GM19193 (cell line): ENCODE data around the gene NET1.

Source experiments
- POLR2A ChIP-seq: IDR thresholded peaks from 4 replicates; pipeline ENCODE4 v1.6.1; 2011; ENCODE audit not compliant: insufficient read depth, insufficient read length; ENCODE audit errors: extremely low read depth

The NET1 gene

DNA sequence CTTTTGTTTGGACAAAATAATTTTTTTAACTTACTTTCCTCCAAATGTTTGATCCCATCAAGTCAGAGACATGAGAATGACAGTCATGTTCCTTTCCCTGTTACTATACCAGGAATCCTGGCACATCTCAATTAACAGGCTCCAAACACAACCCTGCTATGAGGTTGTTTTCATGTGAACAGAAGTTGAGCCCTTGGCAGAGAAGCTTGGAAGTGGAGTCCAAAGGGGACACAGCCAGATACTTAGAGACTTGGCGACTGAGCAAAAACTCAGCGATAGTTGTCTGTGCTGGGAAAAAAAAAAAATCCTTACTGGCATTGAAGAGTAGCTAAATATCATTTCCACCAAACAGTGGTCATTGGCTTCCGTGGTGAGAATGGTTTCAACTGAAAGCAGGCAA is 20.6 kb upstream of the NET1 start:
- no peak for TF ChIP-seq POLR2A

DNA sequence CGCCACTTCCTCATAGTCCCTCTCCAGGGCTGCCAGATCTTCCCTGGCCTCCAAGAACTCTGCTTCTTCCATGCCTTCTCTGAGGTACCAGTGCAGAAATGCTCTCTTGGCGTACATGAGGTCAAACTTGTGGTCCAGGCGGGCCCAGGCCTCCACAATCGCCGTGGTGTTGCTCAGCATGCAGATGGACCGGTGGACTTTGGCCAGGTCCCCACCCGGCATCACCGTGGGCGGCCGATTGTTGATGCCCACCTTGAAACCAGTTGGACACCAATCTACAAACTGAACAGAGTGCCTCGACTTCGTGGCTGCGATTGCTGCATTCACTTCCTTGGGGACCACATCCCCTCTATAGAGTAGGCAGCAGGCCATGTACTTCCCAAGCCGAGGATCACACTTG is 18.8 kb upstream of the NET1 start:
- TF ChIP-seq POLR2A, result no peak

DNA sequence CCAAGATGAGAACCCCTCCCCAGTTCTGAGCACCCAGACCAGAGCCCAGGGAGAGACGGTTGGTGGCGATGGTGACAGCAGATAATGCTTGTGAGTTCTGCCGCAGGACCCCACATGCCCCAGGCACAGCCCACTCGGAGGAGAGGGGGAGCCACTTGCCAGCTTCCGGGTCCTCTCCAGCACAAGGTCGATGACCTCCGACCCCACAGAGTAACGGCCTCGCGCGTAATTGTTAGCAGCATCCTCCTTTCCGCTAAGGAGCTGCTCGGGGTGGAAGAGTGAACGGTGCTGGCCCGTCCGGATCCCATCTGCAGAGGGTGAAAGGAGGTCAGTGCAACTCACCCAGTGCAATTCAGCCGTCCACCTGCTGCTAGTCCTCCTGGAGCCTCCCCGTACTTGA is 17.2 kb upstream of the NET1 start:
- no peak for TF ChIP-seq POLR2A

DNA sequence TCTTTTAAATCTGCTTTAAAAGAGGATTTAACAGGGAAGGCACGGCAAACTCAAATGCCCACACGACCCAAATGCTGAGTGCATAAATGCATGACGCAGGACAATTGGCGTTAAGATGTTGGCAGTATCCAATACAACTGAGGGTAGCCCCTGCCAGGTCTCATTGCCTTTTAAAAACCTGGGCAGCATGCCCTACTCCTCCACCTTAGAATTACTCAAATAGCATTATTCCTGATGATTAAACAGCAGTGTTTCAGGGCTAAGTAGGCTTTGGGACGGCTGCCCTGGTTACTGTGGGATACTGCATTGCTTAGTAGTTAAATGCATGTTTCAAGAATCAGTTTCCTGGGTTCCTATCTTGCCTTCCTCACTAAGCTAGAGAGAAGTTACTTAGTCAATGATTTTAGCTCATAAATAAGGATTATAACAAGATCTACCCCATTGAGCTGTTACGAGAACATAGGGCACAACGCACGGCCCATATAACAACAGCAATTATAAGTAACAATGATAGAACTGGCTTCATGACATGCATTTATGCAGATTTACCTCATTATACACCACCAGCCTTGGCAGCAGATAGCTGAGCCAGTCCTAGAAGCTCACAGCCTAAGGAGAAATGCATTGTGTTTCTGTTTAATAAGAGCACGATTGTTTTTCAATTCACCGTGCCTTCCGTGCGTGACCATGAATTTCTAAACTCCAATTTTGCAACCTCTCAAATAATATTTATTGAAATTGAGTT is 15.6 kb upstream of the NET1 start:
- no peak for TF ChIP-seq POLR2A

DNA sequence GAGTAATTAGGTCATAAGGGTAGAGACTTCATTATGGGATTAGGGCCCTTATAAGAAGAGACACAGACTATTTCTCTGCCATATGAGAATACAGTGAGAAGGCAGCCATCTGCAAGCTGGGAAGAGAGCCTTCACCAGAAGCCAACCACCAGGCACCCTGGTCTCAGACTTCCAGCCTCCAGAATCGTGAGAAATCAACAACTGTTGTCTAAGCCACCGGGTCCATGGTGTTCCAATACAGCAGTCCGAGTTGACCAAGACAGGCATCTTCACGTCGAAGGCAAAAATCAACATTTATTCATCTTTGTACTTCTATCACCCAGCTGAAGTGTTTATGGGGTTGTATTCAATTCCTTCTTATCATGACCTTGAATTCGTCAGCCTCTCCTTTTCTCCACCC is 13.0 kb upstream of the NET1 start:
- no peak for TF ChIP-seq POLR2A

DNA sequence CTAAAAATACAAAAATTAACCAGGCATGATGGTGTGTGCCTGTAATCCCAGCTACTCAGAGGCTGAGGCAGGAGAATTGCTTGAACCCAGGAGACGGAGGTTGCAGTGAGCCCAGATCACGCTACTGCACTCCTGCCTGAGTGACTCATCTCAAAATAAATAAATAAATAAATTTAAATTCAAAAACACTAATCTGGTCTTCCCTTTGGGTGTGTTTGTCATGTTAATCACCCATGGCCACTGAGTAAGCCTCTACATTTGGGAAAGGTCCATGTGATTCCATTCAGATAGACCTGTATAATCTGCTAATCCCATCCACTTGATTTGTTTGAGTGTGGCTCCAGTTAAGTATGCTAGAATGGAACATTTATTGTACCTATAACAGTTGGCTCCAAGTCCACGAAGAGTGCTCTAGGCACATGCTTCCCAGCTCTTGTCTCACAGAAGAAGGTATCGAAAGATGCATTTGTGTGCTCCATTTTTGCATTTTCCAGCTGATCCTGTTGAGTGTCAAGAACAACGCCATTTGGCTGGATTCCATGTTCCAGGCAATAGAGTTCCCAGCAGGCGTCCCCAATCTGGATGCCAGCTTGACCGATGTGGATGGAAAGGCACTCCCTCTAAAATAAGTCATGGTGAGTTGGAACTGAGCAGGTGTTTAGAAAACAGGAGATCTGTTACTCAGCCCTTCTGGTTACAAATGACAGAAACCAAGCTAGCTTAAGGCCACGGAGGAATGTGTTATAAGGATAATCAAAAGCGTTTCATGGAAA is 11.7 kb upstream of the NET1 start:
- TF ChIP-seq POLR2A, result no peak

DNA sequence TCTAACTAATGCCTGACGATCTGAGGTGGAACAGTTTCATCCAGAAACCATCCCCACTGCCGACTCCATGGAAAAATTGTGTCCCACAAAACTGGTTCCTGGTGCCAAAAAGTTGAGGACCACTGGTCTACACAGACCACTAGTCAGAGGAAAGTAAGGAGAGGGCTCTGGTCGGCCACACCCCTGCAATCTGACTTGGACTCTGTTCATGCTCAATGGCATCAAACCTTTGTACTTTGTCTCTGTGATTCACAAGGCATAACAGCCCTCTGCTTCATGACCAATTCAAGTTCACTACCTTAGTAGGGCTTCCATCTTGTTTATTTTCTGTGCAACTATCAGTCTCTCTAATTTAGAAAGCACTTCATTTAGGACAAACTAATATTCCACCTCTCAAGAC is 9.6 kb upstream of the NET1 start:
- no peak for TF ChIP-seq POLR2A

DNA sequence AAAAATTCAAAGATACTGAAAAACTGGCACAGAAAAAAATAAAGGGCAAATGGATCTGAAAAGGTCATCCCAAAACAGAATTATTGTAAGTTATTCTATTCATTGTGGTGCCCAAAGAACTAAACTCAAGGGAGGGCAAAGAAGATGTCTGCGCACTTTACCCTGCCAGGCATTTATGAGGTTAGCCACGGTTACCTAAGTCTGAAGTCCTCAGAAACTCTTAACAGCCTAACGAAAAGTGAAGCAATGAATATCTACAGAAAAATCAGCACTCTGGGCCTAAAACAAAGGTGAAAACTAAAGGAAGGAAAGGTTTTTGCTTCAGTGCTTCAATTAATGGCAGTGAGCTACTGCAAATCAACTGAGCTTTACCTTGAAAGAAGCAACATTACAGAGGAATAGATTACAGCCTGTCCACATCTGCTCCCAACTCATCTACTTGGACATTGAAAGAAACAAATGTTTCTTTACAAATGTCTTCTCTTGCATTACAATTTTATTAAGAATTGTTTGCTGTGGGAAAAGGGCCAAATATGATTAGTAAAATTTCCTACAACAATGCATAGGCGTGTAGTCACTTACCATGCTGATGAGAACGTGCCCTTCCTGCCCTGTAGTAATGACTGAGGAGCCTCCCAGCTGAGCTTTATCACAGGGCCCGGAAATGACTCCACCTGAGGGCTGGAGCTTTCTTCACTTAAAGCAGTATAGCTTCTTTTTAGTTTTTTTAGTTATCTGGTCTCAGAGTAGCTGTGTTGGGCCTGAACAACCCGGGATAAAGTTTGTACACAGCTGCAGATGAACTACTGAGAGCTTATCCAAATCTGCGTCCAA is 7.9 kb upstream of the NET1 start, which contains the start of gene TUBAL3:
TUBAL3 (minus strand) TSS at position 621 of the 834 bp plus-strand sequence; CDS start at position 585, 36 bp downstream.
- TF ChIP-seq POLR2A, result no peak

DNA sequence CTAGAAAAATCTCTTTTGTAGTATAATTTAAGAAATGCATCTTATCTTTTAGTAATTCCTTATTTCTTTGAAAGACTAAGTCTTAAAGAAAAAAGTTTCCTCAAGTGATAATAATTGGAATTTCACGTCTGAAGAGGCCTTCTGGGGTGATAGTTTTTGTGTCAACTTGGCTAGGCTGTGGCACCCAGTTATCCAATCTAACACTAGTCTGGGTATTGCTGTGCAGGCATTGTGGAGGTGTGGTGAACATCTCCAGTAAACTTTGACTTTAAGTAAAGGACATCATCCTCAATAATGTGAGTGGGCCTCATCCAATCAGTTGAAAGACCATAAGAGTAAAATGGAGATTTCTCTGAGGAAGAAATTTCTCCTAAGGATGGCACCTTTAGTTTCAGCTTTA is 5.4 kb upstream of the NET1 start:
- no peak for TF ChIP-seq POLR2A

DNA sequence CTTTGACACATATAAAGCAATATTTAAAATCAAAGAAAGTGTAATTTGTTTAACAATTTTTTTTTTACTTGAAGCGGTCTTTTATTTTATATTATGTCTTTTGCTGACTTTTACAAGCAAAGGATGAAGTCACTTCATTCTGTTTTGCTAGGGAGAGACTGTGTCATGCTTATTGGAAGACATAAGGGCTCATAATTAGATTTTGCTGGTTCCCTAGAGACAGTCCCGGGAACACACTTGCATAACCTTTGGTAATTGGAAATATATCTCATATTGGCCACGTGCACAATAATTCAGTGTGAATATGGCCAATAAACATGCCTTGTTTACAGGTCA is 448 bp upstream of the NET1 start:
- no peak for TF ChIP-seq POLR2A

DNA sequence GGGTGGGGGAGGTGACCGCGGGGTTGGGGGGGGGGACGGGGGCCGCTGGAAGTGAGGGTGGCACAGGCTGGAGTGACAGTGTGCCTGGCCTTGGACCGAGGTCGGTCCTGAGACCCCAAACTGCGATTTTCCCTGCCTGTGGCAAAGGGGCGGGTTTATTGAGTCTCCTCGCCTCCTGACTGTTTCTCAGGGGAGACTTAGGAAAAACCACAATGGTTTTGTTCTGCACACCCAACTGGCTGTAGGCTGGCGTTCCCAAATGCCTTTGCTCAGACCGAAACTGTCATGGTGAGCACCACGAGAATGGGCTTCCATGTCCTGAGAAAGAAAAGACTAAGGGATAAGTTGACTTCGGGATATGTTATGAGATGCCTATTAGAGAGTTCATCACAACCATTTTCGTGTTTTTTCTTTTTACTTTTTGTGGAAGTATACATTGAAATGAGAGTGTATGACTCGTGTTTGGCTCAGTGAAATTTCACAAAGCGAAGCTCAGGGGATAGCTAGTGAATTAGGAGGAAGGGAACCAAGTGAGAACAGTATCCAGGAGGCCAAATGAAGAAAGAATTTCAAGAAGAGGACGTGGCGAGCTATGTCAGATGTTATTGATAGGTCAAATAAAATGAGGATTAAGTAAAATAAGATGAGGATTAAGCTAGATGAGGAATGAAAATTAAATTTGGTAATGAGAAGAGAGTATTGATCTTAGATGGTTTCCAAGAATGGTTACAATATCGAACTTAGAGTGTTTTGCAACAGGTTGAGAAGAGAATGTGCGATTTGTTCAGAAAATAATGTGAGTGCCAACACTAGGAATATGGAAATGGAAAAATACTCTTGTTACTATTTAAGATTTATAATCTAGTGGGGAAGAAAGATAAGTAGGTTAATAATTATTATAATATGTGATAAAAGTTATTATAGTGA is 918 bp downstream of the NET1 start:
- TF ChIP-seq POLR2A, result no peak

DNA sequence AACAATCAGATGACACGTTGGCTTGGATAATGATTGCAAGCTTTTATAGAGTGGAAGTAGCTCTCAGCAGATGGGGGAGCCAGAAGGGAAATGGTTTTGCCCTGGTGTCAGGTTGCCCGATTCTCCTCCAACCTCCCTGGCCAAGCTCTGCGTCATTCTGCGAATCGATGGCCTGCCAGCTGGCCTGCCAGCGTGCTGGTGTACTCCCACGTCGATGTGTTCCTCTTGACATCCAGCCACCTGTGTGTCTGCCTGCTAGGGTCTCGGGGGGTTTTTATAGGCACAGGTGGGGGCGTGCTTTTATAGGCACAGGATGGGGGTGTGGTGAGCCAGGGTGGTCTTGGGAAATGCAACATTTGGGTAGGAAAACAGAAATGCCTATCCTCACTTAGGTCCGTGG is 4.6 kb downstream of the NET1 start:
- TF ChIP-seq POLR2A, result no peak

DNA sequence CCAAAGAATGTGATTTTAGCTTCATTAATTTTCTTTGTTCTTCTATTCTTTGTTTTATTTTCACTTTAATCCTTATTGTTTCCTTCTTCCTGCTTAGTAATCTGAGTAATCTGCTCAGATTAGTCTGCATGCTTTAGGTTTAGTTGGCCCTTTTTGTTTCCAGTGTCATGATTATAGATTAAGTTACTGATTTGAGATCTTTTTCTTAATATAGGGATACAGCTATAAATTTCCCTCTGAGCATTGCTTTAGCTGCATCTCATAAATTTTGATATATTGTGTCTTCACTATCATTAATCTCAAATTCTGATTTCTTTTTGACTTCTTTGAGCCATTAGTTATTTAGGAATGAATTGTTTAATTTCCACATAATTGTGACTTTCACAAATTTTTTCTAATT is 6.2 kb downstream of the NET1 start:
- TF ChIP-seq POLR2A, result no peak

DNA sequence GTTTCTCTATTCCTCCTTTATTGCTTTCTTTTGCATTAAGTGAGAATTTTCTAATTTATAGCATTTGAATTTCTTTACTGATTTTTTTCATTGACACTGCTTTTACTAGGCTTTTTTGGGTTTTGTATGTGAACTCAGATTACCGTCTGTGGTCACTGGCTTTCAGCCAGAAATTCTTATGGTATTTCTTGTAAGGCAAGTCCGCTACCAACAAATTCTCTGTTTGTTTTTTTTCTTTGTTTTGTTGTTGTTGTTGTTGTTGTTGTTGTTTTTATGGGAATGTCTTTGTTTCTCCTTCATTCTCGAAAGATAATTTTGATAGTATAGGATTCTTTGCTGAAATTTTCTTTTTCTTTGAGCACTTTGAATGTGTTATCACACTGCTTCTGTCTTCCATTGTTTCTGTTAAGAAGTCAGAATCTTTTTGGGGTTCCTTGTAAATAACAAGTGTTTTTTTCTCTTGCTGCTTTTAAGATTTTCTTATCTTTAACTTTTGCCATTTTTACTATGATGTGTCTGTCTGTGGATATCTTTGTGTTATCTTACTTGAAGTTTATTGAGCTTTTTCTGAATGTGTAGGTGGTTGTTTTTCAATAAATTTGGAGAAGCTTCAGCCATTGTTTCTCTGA is 7.2 kb downstream of the NET1 start:
- no peak for TF ChIP-seq POLR2A
